Spinal cord (tissue), 10 donors: Measurements from ENCODE around the gene DCXR. TPM values are rescaled to one million over a fixed set of nuclear protein-coding genes. Genes with fewer than 3 reads are reported as not detected.

ENCODE experiments used
- DNase-seq, 6 donors: peaks; one replicate each; pipeline versions ENCODE4 v3.0.0 to v3.0.0-alpha.2; 2013 to 2015; ENCODE audit warnings: low spot score in 6 of 6, low read depth in 4 of 6
- H3K27ac ChIP-seq: one replicate; pipeline ENCODE4 v1.5.1; 2013; ENCODE audit warnings: low read depth, low read length, control low read depth
- H3K27me3 ChIP-seq: one replicate; pipeline ENCODE4 v1.6.1; 2013; ENCODE audit warnings: low read length; ENCODE audit not compliant: control insufficient read depth, insufficient read depth
- H3K36me3 ChIP-seq: one replicate; pipeline ENCODE4 v1.6.1; 2013; ENCODE audit warnings: low read length; ENCODE audit not compliant: control insufficient read depth, insufficient read depth
- H3K4me1 ChIP-seq: one replicate; pipeline ENCODE4 v1.6.1; 2013; ENCODE audit warnings: low read length; ENCODE audit not compliant: control insufficient read depth, insufficient read depth
- H3K4me3 ChIP-seq: one replicate; pipeline ENCODE4 v1.5.1; 2013; ENCODE audit warnings: low read depth, low read length, control low read depth
- H3K9me3 ChIP-seq: one replicate; pipeline ENCODE4 v1.6.1; 2013; ENCODE audit warnings: low read length; ENCODE audit not compliant: control insufficient read depth, insufficient read depth
- WGBS: methylation state at CpG from one replicate; pipeline ENCODE4 v1.1.5; 2013; ENCODE audit warnings: missing lambda C conversion rate; ENCODE audit not compliant: insufficient coverage; 5-methylcytosine and 5-hydroxymethylcytosine counted together
- polyA plus RNA-seq, 2 donors: library from polyadenylated mRNA; unstranded; fragments of 120-200 nt; gene quantifications; one replicate each; pipeline ENCODE4 v1.2.1, GENCODE V29; 2013; ENCODE audit not compliant: insufficient read length in 2 of 2
- total RNA-seq, 2 donors: library from RNA; depleted of rRNA in 1 of 2; stranded (reverse); fragments of 120-200 nt in 1 of 2; fragments of >200 nt in 1 of 2; gene quantifications; one replicate each; pipeline versions ENCODE4 v1.2.3 to v1.2.4, GENCODE V29; 2013 to 2014
- donor health status: healthy.

Gene DCXR
- total and polyA plus RNA-seq, 4 donors: 44.3 to 145 (median 119) TPM

DNA sequence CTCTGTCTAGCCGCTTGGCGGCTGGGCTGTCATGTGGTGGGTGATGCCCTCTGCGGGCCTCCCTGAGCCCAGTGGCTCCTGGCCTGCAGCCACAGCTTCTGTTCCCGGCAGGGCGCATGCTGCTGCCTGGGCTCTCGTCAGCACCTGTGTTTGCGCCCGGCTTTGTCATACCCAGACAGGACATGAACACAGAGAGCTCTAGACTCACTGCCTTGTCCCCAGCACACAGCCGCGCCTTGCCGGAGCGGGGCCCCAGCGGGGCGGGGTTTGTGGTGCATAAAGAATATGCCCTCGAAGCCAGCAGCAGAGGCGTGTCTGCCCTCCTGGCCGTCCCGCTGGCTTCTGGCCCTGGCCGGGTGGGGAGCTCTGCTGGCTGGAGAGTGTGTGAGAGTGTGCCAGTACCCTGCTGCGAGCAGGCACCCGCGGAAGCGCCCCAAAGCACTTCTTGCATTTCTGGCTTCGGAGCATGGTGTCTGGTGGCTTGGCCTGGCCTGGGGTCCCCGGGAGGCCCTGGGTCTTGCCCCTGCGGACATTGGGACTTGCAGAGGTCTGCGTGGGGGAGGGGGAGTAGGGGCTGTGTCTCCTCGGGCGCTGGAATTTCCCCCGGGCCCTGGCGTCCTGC, 45.7 kb downstream of the DCXR start:
- Histone ChIP-seq H3K27me3 (no peaks in the 10 kb centered on the region), H3K36me3 (peaks cover 93% of the 10 kb centered on the region), H3K9me3 (no peaks in the 10 kb centered on the region), H3K4me1 (peaks cover 62% of the 10 kb centered on the region), H3K27ac (peak overlapping the region; percentile 65), H3K4me3 (peak overlapping the region; percentile 18)
- WGBS: 13% methylated on average over 26 of the region's 31 CpGs
- DNase-seq: peak in 4 of 6 donors; percentile 24 to 84 (median 62)

GRCh38 chr17:81990836-81991683, 46.4 kb downstream of the DCXR start:
- WGBS: 58% methylated on average over 24 of the region's 25 CpGs
- DNase-seq: no peak
- Histone ChIP-seq H3K4me3 (no peak overlapping the region), H3K9me3 (no peaks in the 10 kb centered on the region), H3K4me1 (peaks cover 58% of the 10 kb centered on the region), H3K36me3 (peaks cover 93% of the 10 kb centered on the region), H3K27me3 (no peaks in the 10 kb centered on the region), H3K27ac (peak overlapping the region; percentile 65)

DNA sequence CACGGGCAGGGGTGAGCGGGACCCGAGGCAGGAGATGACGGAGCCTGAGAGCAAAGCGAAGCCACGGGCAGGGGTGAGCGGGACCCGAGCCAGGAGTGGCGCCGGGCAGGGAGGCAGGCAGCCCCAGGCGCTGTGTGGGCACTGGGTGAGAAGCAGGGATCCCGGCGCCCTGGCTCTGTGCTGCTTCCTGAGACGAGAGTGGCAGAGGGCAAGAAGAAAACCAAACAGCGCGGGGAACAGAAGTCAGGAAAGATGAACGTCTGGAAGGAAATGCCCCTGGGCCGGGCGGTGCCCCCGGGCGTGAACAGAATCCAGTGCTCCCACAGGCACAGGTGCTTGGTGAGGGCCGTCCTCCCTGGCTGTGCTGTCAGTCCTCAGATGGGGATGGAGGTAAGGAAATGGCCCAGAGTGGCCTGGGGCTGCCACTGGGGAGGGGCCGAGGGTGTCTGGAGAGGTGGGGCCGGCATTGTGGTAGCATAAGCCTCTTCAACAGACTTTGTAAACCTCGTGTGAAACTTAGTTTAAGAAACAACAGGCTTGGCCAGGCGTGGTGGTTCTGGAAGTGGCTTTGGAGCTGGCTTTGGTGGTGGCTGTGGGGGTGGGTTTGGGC, 50.2 kb downstream of the DCXR start:
- WGBS: 93% methylated on average over 26 of the region's 26 CpGs
- no peak overlapping the region for H3K27ac ChIP-seq
- no peak overlapping the region for H3K4me3 ChIP-seq
- peaks cover 21% of the 10 kb centered on the region for H3K4me1 ChIP-seq
- H3K36me3 ChIP-seq: peaks cover 96% of the 10 kb centered on the region
- no peaks in the 10 kb centered on the region for H3K27me3 ChIP-seq
- DNase-seq: no peak
- no peaks in the 10 kb centered on the region for H3K9me3 ChIP-seq

DNA sequence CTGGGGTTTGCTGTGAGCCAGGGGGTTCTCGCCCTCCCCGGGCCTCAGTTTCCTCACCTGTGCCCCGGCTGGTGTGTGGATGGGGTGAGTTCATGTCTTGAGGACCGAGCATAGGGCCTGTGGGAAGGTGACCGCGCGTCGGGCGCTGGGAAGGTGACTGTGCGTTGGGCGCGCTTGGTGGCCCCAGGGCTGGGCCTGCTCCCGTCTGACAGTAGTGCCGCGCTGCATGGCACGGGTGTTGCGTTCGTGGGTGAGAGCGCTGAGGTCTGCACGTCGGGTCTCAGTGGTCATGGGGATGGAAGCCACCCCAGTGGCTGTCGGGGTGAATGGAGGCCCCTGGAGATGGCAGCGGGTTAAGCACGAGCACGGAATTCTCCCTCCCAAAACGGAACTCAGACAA, 50.9 kb downstream of the DCXR start:
- no peaks in the 10 kb centered on the region for H3K9me3 ChIP-seq
- H3K4me3 ChIP-seq: no peak overlapping the region
- peaks cover 93% of the 10 kb centered on the region for H3K36me3 ChIP-seq
- no peak for DNase-seq
- H3K27me3 ChIP-seq: no peaks in the 10 kb centered on the region
- no peak overlapping the region for H3K27ac ChIP-seq
- peaks cover 14% of the 10 kb centered on the region for H3K4me1 ChIP-seq
- 96% methylated on average over 26 of the region's 26 CpGs for WGBS

Other genes with a start within 250 kb of the DCXR start
- under 1 TPM; 0.50 to 0.99 TPM for gene GCGR, start 233.5 kb downstream of the DCXR start, total RNA-seq
- gene GCGR, start 233.5 kb downstream of the DCXR start, polyA plus RNA-seq: 1 to 10 TPM in 1 of 2 donors, not detected in 1; 1.3 TPM
- 100 to 1,000 TPM in 1 of 2 donors, 10 to 100 TPM in 1; 51.0 to 146 TPM for gene MCRIP1, start 204.4 kb downstream of the DCXR start, total RNA-seq
- 100 to 1,000 TPM; 216 to 234 TPM for gene MCRIP1, start 204.4 kb downstream of the DCXR start, polyA plus RNA-seq
- under 1 TPM in 1 of 2 donors, not detected in 1; 0.17 TPM for gene PPP1R27, start 202.6 kb downstream of the DCXR start, total RNA-seq
- under 1 TPM in 1 of 2 donors, not detected in 1; 0.18 TPM for gene PPP1R27, start 202.6 kb downstream of the DCXR start, polyA plus RNA-seq
- 100 to 1,000 TPM; 143 to 443 TPM for gene P4HB, start 177.2 kb downstream of the DCXR start, total RNA-seq
- gene P4HB, start 177.2 kb downstream of the DCXR start, polyA plus RNA-seq: 100 to 1,000 TPM; 254 to 311 TPM
- 100 to 1,000 TPM in 1 of 2 donors, 10 to 100 TPM in 1; 46.6 to 158 TPM for gene ARHGDIA, start 166.4 kb downstream of the DCXR start, total RNA-seq
- gene ARHGDIA, start 166.4 kb downstream of the DCXR start, polyA plus RNA-seq: 100 to 1,000 TPM; 318 to 319 TPM
- gene ALYREF, start 146.1 kb downstream of the DCXR start, total RNA-seq: 10 to 100 TPM; 54.6 to 77.1 TPM
- gene ALYREF, start 146.1 kb downstream of the DCXR start, polyA plus RNA-seq: 10 to 100 TPM; 77.4 to 84.5 TPM
- gene ANAPC11, start 146.0 kb downstream of the DCXR start, total RNA-seq: 100 to 1,000 TPM in 1 of 2 donors, 10 to 100 TPM in 1; 53.8 to 120 TPM
- 100 to 1,000 TPM; 142 to 144 TPM for gene ANAPC11, start 146.0 kb downstream of the DCXR start, polyA plus RNA-seq
- 1 to 10 TPM; 1.1 to 4.4 TPM for gene NPB, start 135.5 kb downstream of the DCXR start, total RNA-seq
- 1 to 10 TPM; 2.1 to 3.8 TPM for gene NPB, start 135.5 kb downstream of the DCXR start, polyA plus RNA-seq
- 10 to 100 TPM; 31.4 to 36.4 TPM for gene PCYT2, start 126.3 kb downstream of the DCXR start, total RNA-seq
- gene PCYT2, start 126.3 kb downstream of the DCXR start, polyA plus RNA-seq: 10 to 100 TPM; 62.9 to 67.4 TPM
- 10 to 100 TPM in 1 of 2 donors, 1 to 10 TPM in 1; 5.8 to 11.8 TPM for gene SIRT7, start 119.5 kb downstream of the DCXR start, total RNA-seq
- gene SIRT7, start 119.5 kb downstream of the DCXR start, polyA plus RNA-seq: 10 to 100 TPM; 18.9 to 24.2 TPM
- 10 to 100 TPM; 10.8 to 13.0 TPM for gene MAFG, start 110.0 kb downstream of the DCXR start, total RNA-seq
- 10 to 100 TPM; 21.5 to 24.2 TPM for gene MAFG, start 110.0 kb downstream of the DCXR start, polyA plus RNA-seq
- 10 to 100 TPM; 37.0 to 52.0 TPM for gene PYCR1, start 100.4 kb downstream of the DCXR start, total RNA-seq
- gene PYCR1, start 100.4 kb downstream of the DCXR start, polyA plus RNA-seq: 10 to 100 TPM; 47.2 to 56.8 TPM
- 1 to 10 TPM in 1 of 2 donors, under 1 TPM in 1; 0.44 to 2.0 TPM for gene MYADML2, start 90.5 kb downstream of the DCXR start, total RNA-seq
- gene MYADML2, start 90.5 kb downstream of the DCXR start, polyA plus RNA-seq: 1 to 10 TPM; 2.2 to 2.9 TPM
- 1 to 10 TPM in 1 of 2 donors, under 1 TPM in 1; 0.89 to 3.0 TPM for gene NOTUM, start 76.5 kb downstream of the DCXR start, total RNA-seq
- gene NOTUM, start 76.5 kb downstream of the DCXR start, polyA plus RNA-seq: 1 to 10 TPM in 1 of 2 donors, under 1 TPM in 1; 0.82 to 1.4 TPM
- 10 to 100 TPM; 22.3 to 42.8 TPM for gene ASPSCR1, start 60.1 kb downstream of the DCXR start, total RNA-seq
- 10 to 100 TPM; 38.9 to 53.7 TPM for gene ASPSCR1, start 60.1 kb downstream of the DCXR start, polyA plus RNA-seq
- 10 to 100 TPM; 37.0 to 56.3 TPM for gene CENPX, start 14.8 kb downstream of the DCXR start, total RNA-seq
- 10 to 100 TPM; 70.4 to 71.9 TPM for gene CENPX, start 14.8 kb downstream of the DCXR start, polyA plus RNA-seq
- 10 to 100 TPM in 1 of 2 donors, 1 to 10 TPM in 1; 8.2 to 16.9 TPM for gene LRRC45, start 14.4 kb downstream of the DCXR start, total RNA-seq
- gene LRRC45, start 14.4 kb downstream of the DCXR start, polyA plus RNA-seq: 10 to 100 TPM; 22.1 to 26.4 TPM
- gene RAC3, start 6.0 kb downstream of the DCXR start, total RNA-seq: 10 to 100 TPM; 51.7 to 58.4 TPM
- 100 to 1,000 TPM; 212 to 214 TPM for gene RAC3, start 6.0 kb downstream of the DCXR start, polyA plus RNA-seq
- 10 to 100 TPM; 19.5 to 36.7 TPM for gene RFNG, start 14.1 kb upstream of the DCXR start, total RNA-seq
- gene RFNG, start 14.1 kb upstream of the DCXR start, polyA plus RNA-seq: 10 to 100 TPM; 61.8 to 75.2 TPM
- gene GPS1, start 14.2 kb upstream of the DCXR start, total RNA-seq: 100 to 1,000 TPM in 1 of 2 donors, 10 to 100 TPM in 1; 63.4 to 125 TPM
- gene GPS1, start 14.2 kb upstream of the DCXR start, polyA plus RNA-seq: 100 to 1,000 TPM; 151 to 165 TPM
- 10 to 100 TPM; 18.9 to 48.8 TPM for gene DUS1L, start 28.1 kb upstream of the DCXR start, total RNA-seq
- gene DUS1L, start 28.1 kb upstream of the DCXR start, polyA plus RNA-seq: 10 to 100 TPM; 66.6 to 85.1 TPM
- gene FASN, start 60.5 kb upstream of the DCXR start, total RNA-seq: 10 to 100 TPM; 57.7 to 58.3 TPM
- gene FASN, start 60.5 kb upstream of the DCXR start, polyA plus RNA-seq: 100 to 1,000 TPM; 163 to 184 TPM
- 10 to 100 TPM; 15.3 to 28.5 TPM for gene CCDC57, start 175.1 kb upstream of the DCXR start, total RNA-seq
- gene CCDC57, start 175.1 kb upstream of the DCXR start, polyA plus RNA-seq: 10 to 100 TPM; 50.8 to 85.3 TPM
- gene SLC16A3, start 191.3 kb upstream of the DCXR start, total RNA-seq: 10 to 100 TPM; 19.0 to 22.8 TPM
- gene SLC16A3, start 191.3 kb upstream of the DCXR start, polyA plus RNA-seq: 10 to 100 TPM; 14.1 to 19.1 TPM
- gene CSNK1D, start 236.0 kb upstream of the DCXR start, total RNA-seq: 10 to 100 TPM; 35.2 to 51.1 TPM
- gene CSNK1D, start 236.0 kb upstream of the DCXR start, polyA plus RNA-seq: 100 to 1,000 TPM; 127 to 144 TPM